ENCODE data around the gene SSU72. TPM values are rescaled to one million over a fixed set of nuclear protein-coding genes. Genes with fewer than 3 reads are reported as not detected.

SSU72 gene
- total RNA-seq, 1 experiment from 2014 or later = 193 TPM

- Histone ChIP-seq H3K27ac (ENCODE audit: low read depth, low read length, poor library complexity, severe bottlenecking) (no peak overlapping the region), H3K27me3 (replicated peaks; ENCODE audit: insufficient read depth, low read depth, low read length, poor library complexity) (no peaks in the 10 kb centered on the region), H3K9me3 (ENCODE audit: low read depth, low read length, poor library complexity, severe bottlenecking) (no peaks in the 10 kb centered on the region), H3K4me3 (ENCODE audit: low read depth, low read length, poor library complexity, severe bottlenecking) (no peak overlapping the region), H3K4me1 (ENCODE audit: insufficient read depth, low read length, poor library complexity, severe bottlenecking) (no peaks in the 10 kb centered on the region), H3K36me3 (ENCODE audit: insufficient read depth, low read length, poor library complexity, severe bottlenecking) (peaks cover 52% of the 10 kb centered on the region)
- intact Hi-C loops (cut with micrococcal nuclease; ENCODE audit: unreplicated experiment) = no loop called here
- TF ChIP-seq CTCF (conservative IDR thresholded peaks at IDR 0.05; ENCODE audit: low read depth, low read length) (no peak), EZH2 (IDR thresholded peaks at IDR 0.05; ENCODE audit: borderline replicate concordance, low read depth, low read length, poor library complexity, severe bottlenecking) (no peak)
- CTCF ChIA-PET = no interaction called here
- BruUV-seq (replicated peaks) = no TSS peak
- POLR2A ChIA-PET (ENCODE audit: low non-redundant PET) = interaction anchor here (0.5 kb wide), 1 partner anchor 45 kb away, joined by 3 read pairs; no protein-coding TSS in a partner anchor
- DNase-seq (ENCODE audit: low spot score) = no peak
Measured at GRCh38 chr1:1561801-1562470, 12.7 kb downstream of the SSU72 start.

- no peak overlapping the region for H3K4me3 ChIP-seq (ENCODE audit: low read depth, low read length, poor library complexity, severe bottlenecking)
- no peaks in the 10 kb centered on the region for H3K27me3 ChIP-seq (replicated peaks; ENCODE audit: insufficient read depth, low read depth, low read length, poor library complexity)
- intact Hi-C loops (cut with micrococcal nuclease; ENCODE audit: unreplicated experiment) = no loop called here
- ChIA-PET POLR2A (ENCODE audit: low non-redundant PET) (no interaction called here), CTCF (no interaction called here)
- H3K4me1 ChIP-seq (ENCODE audit: insufficient read depth, low read length, poor library complexity, severe bottlenecking) = no peaks in the 10 kb centered on the region
- H3K9me3 ChIP-seq (ENCODE audit: low read depth, low read length, poor library complexity, severe bottlenecking) = no peaks in the 10 kb centered on the region
- peaks cover 41% of the 10 kb centered on the region for H3K36me3 ChIP-seq (ENCODE audit: insufficient read depth, low read length, poor library complexity, severe bottlenecking)
- DNase-seq (ENCODE audit: low spot score) = no peak
- TF ChIP-seq CTCF (conservative IDR thresholded peaks at IDR 0.05; ENCODE audit: low read depth, low read length) = no peak
- no peak for TF ChIP-seq EZH2 (IDR thresholded peaks at IDR 0.05; ENCODE audit: borderline replicate concordance, low read depth, low read length, poor library complexity, severe bottlenecking)
- no peak overlapping the region for H3K27ac ChIP-seq (ENCODE audit: low read depth, low read length, poor library complexity, severe bottlenecking)
- no TSS peak for BruUV-seq (replicated peaks)
Measured at GRCh38 chr1:1560178-1560577, 14.5 kb downstream of the SSU72 start.

GRCh38 chr1:1559066-1559465, 15.6 kb downstream of the SSU72 start:
- peaks cover 32% of the 10 kb centered on the region for H3K36me3 ChIP-seq (ENCODE audit: insufficient read depth, low read length, poor library complexity, severe bottlenecking)
- no TSS peak for BruUV-seq (replicated peaks)
- TF ChIP-seq EZH2 (IDR thresholded peaks at IDR 0.05; ENCODE audit: borderline replicate concordance, low read depth, low read length, poor library complexity, severe bottlenecking) (no peak), CTCF (conservative IDR thresholded peaks at IDR 0.05; ENCODE audit: low read depth, low read length) (no peak)
- H3K9me3 ChIP-seq (ENCODE audit: low read depth, low read length, poor library complexity, severe bottlenecking) = no peaks in the 10 kb centered on the region
- H3K4me3 ChIP-seq (ENCODE audit: low read depth, low read length, poor library complexity, severe bottlenecking) = no peak overlapping the region
- intact Hi-C loops (cut with micrococcal nuclease; ENCODE audit: unreplicated experiment) = no loop called here
- CTCF ChIA-PET = no interaction called here
- no peak overlapping the region for H3K27ac ChIP-seq (ENCODE audit: low read depth, low read length, poor library complexity, severe bottlenecking)
- no peak for DNase-seq (ENCODE audit: low spot score)
- H3K4me1 ChIP-seq (ENCODE audit: insufficient read depth, low read length, poor library complexity, severe bottlenecking) = no peaks in the 10 kb centered on the region
- no peaks in the 10 kb centered on the region for H3K27me3 ChIP-seq (replicated peaks; ENCODE audit: insufficient read depth, low read depth, low read length, poor library complexity)
- POLR2A ChIA-PET (ENCODE audit: low non-redundant PET) = interaction anchor here (0.6 kb wide), 1 partner anchor 234 kb away, joined by 4 read pairs; no protein-coding TSS in a partner anchor
